A673 (cell line): Measurements from ENCODE around the gene PAX7. TPM values are rescaled to one million over a fixed set of nuclear protein-coding genes. Genes with fewer than 3 reads are reported as not detected.

Experiments
- BruUV-seq: library from RNA; stranded (reverse); fragments of 400-500 nt; replicated peaks from 2 replicates; lab custom pipeline; 2021; lab: Mats Ljungman, UMichigan
- CTCF ChIA-PET: fragments of 300-600 bp; sonication (Branson Sonifier 250); formaldehyde crosslinking; loops from one replicate; lab custom pipeline; 2022; ENCODE audit warnings: antibody characterized with exemption; lab: Charles Lee
- POLR2A ChIA-PET: fragments of 300-600 bp; sonication (Branson Sonifier 250); formaldehyde crosslinking; loops from one replicate; lab custom pipeline; 2022; ENCODE audit warnings: antibody characterized with exemption; ENCODE audit not compliant: low non-redundant PET; lab: Charles Lee
- DNase-seq: peaks from one replicate; pipeline ENCODE4 v3.0.0-alpha.2; 2015; ENCODE audit warnings: low spot score
- H3K27ac ChIP-seq: fragments of 200-600 bp; sonication (generic); 2 replicates; pipeline ENCODE4 v1.5.1; 2016; ENCODE audit warnings: mixed run types, low read depth, mild to moderate bottlenecking, mixed read lengths, antibody characterized with exemption, low read length; ENCODE audit not compliant: poor library complexity, severe bottlenecking
- H3K27me3 ChIP-seq: fragments of 200-600 bp; sonication (generic); replicated peaks from 2 replicates; pipeline ENCODE4 v1.6.1; 2017; ENCODE audit warnings: mixed run types, low read depth, mild to moderate bottlenecking, mixed read lengths, antibody characterized with exemption, low read length; ENCODE audit not compliant: insufficient read depth, poor library complexity
- H3K36me3 ChIP-seq: fragments of 200-600 bp; sonication (generic); 2 replicates; pipeline ENCODE4 v1.6.1; 2016; ENCODE audit warnings: mixed run types, mild to moderate bottlenecking, mixed read lengths, antibody characterized with exemption, low read length; ENCODE audit not compliant: insufficient read depth, poor library complexity, severe bottlenecking
- H3K4me1 ChIP-seq: fragments of 200-600 bp; sonication (generic); 2 replicates; pipeline ENCODE4 v1.6.1; 2017; ENCODE audit warnings: mixed run types, mild to moderate bottlenecking, mixed read lengths, antibody characterized with exemption, low read length; ENCODE audit not compliant: insufficient read depth, poor library complexity, severe bottlenecking
- H3K4me3 ChIP-seq: fragments of 200-600 bp; sonication (generic); 2 replicates; pipeline ENCODE4 v1.5.1; 2016; ENCODE audit warnings: low read depth, mixed run types, mild to moderate bottlenecking, mixed read lengths, low read length; ENCODE audit not compliant: poor library complexity, severe bottlenecking
- H3K9me3 ChIP-seq: fragments of 200-600 bp; sonication (generic); 2 replicates; pipeline ENCODE4 v1.6.1; 2016; ENCODE audit warnings: mixed run types, low read depth, mild to moderate bottlenecking, mixed read lengths, antibody characterized with exemption, low read length; ENCODE audit not compliant: poor library complexity, severe bottlenecking
- EZH2 ChIP-seq: fragments of 200-600 bp; sonication (generic); IDR thresholded peaks from 2 replicates; pipeline ENCODE4 v1.6.1; 2017; ENCODE audit warnings: borderline replicate concordance, low read depth, mild to moderate bottlenecking, mixed read lengths, antibody characterized with exemption, low read length; ENCODE audit not compliant: poor library complexity, severe bottlenecking
- intact Hi-C: fragments of 100-400 bp; cut with micrococcal nuclease; formaldehyde crosslinking; loops from one replicate; pipeline ENCODE4 v1.10.0; 2022; ENCODE audit not compliant: unreplicated experiment
- total RNA-seq: library from RNA; stranded (reverse); gene quantifications from 2 replicates; pipeline ENCODE4 v1.2.3, GENCODE V29; 2021
- TF ChIP-seq, protein P1 (sequence below): fragments of 300-800, 200-600 bp; sonication (generic); conservative IDR thresholded peaks from 2 replicates; pipeline ENCODE4 v1.5.1; 2017; ENCODE audit warnings: low read depth, mild to moderate bottlenecking, antibody characterized with exemption, low read length, moderate library complexity, mixed read lengths

Gene PAX7
- total RNA-seq, 1 experiment from 2014 or later = 36.5 TPM

DNA sequence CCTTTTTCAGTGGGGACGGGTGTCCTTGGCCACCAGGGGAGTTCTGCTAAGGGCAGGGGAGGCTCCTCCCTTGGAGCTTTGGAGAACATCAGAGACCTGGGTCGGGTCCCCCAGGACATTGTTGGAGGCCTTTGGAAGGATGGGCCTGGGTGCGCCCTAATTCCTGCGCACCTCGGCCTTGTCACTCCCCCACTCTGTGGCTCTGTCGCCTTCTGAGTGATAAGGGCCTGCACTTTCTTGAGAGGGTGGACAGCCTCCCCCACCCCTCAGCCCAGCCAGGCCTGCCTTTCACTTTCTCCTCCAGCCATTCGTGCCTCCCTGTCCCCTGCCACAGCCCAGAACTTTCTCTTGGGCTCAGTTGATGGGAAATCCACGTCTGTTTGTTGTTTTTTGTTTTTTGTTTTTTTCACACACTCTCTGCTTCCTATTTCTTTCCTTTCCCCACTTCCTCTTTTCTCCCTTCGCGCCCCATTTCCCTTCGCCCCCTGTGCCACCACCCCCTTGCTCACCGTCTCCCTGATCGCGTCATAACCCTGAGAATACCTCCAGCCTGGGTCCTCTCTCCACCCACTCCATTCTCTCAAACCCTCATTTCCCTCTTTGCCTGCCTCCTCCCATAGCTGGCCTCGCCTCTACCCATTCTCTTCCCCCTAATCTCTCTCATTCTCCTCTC, 85.6 kb downstream of the PAX7 start:
- CTCF ChIA-PET = no interaction called here
- POLR2A ChIA-PET = interaction anchor here (0.6 kb wide), 1 partner anchor 373 kb away, joined by 3 read pairs; no protein-coding TSS in a partner anchor

DNA sequence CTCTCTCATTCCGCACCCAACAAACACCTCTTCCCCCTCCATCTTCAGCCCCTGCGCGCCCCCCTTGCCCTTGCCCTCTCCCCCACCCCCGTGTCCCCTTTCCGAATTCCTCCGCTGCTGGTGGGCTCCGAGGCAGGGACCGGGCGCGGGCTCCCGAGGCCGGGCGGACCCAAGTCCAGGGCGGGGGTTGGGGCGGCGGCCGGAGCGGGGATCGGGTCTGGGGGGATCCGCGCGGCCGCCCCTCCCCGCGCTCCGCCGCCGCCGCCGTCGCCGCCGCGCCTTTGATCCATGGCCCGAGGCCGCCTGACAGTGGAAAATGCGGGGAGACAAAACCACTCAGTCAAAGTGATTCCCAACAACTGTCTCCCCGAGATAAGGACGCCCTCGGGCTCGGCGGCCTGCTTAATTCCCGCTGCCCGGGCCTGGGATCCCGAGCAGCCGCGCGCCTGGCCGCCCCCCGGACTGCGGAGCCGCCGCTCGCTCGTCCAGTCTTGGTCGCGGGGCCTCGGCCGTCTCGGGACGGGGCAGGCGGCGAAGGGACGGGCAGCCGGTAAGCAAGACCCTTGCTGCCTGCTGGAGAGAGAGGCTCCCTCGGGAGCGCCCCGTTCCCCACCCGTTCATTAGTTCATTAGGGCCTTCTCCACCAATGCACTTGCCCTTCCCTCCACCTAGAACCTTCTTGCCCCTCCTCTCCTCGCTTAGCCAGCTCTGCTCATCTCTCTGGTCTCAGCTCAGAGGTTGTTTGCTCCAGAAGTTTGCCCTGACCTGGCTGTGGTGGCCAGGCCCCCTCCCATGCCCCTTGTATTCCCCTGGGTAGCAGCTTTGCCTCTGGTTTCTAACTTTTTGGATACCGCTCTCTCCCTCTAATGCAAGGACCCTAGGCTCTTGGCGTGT, 86.4 kb downstream of the PAX7 start:
- TF ChIP-seq EZH2 = no peak
- TF ChIP-seq, protein P1, sequence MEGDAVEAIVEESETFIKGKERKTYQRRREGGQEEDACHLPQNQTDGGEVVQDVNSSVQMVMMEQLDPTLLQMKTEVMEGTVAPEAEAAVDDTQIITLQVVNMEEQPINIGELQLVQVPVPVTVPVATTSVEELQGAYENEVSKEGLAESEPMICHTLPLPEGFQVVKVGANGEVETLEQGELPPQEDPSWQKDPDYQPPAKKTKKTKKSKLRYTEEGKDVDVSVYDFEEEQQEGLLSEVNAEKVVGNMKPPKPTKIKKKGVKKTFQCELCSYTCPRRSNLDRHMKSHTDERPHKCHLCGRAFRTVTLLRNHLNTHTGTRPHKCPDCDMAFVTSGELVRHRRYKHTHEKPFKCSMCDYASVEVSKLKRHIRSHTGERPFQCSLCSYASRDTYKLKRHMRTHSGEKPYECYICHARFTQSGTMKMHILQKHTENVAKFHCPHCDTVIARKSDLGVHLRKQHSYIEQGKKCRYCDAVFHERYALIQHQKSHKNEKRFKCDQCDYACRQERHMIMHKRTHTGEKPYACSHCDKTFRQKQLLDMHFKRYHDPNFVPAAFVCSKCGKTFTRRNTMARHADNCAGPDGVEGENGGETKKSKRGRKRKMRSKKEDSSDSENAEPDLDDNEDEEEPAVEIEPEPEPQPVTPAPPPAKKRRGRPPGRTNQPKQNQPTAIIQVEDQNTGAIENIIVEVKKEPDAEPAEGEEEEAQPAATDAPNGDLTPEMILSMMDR = no peak
- intact Hi-C loops = no loop called here
- DNase-seq = no peak
- Histone ChIP-seq H3K9me3 (no peaks in the 10 kb centered on the region), H3K27ac (no peak overlapping the region), H3K36me3 (peaks cover 2% of the 10 kb centered on the region), H3K4me1 (no peaks in the 10 kb centered on the region), H3K4me3 (no peak overlapping the region), H3K27me3 (no peaks in the 10 kb centered on the region)
- ChIA-PET POLR2A (no interaction called here), CTCF (no interaction called here)
- no TSS peak for BruUV-seq

More for the DNA sequence above, 85.6 kb downstream of the PAX7 start:
- TF ChIP-seq, protein P1 = no peak
- TF ChIP-seq EZH2 = no peak
- peaks cover 2% of the 10 kb centered on the region for H3K36me3 ChIP-seq
- no peak overlapping the region for H3K4me3 ChIP-seq
- intact Hi-C loops = no loop called here
- DNase-seq = no peak
- no peaks in the 10 kb centered on the region for H3K9me3 ChIP-seq
- BruUV-seq = no TSS peak
- H3K4me1 ChIP-seq = no peaks in the 10 kb centered on the region
- no peak overlapping the region for H3K27ac ChIP-seq
- H3K27me3 ChIP-seq = no peaks in the 10 kb centered on the region

DNA sequence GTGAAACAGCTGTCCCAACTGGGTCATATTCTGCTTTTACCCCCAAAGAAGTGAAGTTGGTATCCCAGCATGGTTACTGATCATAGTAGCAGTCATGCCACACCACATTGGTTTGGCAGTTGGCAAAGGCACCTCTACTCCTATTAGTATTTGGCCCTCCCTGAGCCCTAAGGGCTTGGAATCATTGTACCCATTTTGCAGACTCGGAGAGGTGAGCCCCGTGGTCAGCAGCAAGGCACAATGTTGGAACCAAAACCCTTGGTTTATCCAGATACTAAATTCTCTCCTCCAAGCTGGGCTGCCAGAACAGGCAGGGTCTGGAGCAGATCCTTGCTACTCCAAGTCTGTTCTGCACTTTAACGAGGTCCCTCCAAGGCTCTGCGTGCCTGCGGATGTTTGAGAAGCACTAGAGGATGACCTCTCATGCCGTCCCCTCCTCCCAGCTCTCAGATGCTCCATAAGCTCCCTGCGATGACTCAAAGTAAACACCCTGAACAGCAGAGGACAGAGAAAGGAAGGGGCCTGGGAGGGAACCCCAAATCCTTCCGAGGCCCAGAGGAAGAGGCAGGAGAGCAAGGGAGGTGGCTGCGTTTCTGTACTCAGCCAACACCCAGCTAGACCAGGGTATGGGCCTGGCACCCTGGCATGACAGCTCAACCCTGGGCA, 89.3 kb downstream of the PAX7 start:
- ChIA-PET POLR2A (no interaction called here), CTCF (no interaction called here)
- intact Hi-C loops = no loop called here
- no peaks in the 10 kb centered on the region for H3K4me1 ChIP-seq
- H3K27ac ChIP-seq = no peak overlapping the region
- no peak overlapping the region for H3K4me3 ChIP-seq
- BruUV-seq = no TSS peak
- no peak for DNase-seq
- no peak for TF ChIP-seq EZH2
- TF ChIP-seq, protein P1 = no peak
- H3K9me3 ChIP-seq = no peaks in the 10 kb centered on the region
- H3K27me3 ChIP-seq = no peaks in the 10 kb centered on the region
- no peaks in the 10 kb centered on the region for H3K36me3 ChIP-seq
